HG03558 (cell line): Measurements from ENCODE around the gene MINK1.

Experiments
- ATAC-seq: cut with Tn5 transposase; IDR thresholded peaks from one replicate; pipeline ENCODE4 v1.9.1; 2021; ENCODE audit warnings: moderate number of reproducible peaks; ENCODE audit not compliant: unreplicated experiment; ENCODE audit errors: extremely low read depth

Gene MINK1

GRCh38 chr17:4944163-4944553, 111.0 kb downstream of the MINK1 start:
- no peak for ATAC-seq

GRCh38 chr17:4944554-4945175, 111.5 kb downstream of the MINK1 start:
- ATAC-seq, result no peak

GRCh38 chr17:4945176-4945943, 112.2 kb downstream of the MINK1 start:
- no peak for ATAC-seq

GRCh38 chr17:4945944-4946280, 112.8 kb downstream of the MINK1 start:
- ATAC-seq, result no peak

GRCh38 chr17:4946312-4946976, 113.3 kb downstream of the MINK1 start:
- ATAC-seq, result no peak

GRCh38 chr17:4947010-4947410, 113.9 kb downstream of the MINK1 start:
- no peak for ATAC-seq
